GM12878 (cell line): ENCODE measurements around the gene PAXX.

Experiments
- CHD2 ChIP-seq: IDR thresholded peaks from 2 replicates; pipeline ENCODE4 v1.6.1; 2011; ENCODE audit warnings: low read depth, low read length, improper control_type of control experiment, borderline replicate concordance
- FOS ChIP-seq: IDR thresholded peaks from 3 replicates; pipeline ENCODE4 v1.6.1; 2011; ENCODE audit warnings: borderline replicate concordance; ENCODE audit not compliant: insufficient read length; ENCODE audit errors: extremely low read depth
- FOXM1 ChIP-seq: IDR thresholded peaks from 2 replicates; pipeline ENCODE4 v1.6.1; 2012; ENCODE audit warnings: low read depth, mild to moderate bottlenecking, inconsistent platforms, low read length, moderate library complexity
- JUND ChIP-seq: IDR thresholded peaks from 2 replicates; pipeline ENCODE4 v1.6.1; 2012; ENCODE audit warnings: low read depth, mild to moderate bottlenecking, low read length, improper control_type of control experiment, moderate library complexity
- POLR2A ChIP-seq: IDR thresholded peaks from 2 replicates; pipeline ENCODE4 v1.6.1; 2011; ENCODE audit warnings: low read depth, mild to moderate bottlenecking, low read length
- SREBF1 ChIP-seq: IDR thresholded peaks from 2 replicates; pipeline ENCODE4 v1.6.1; 2012; ENCODE audit warnings: mild to moderate bottlenecking, low read length
- YBX1 ChIP-seq: fragments of 450-650 bp; IDR thresholded peaks from 2 replicates; pipeline ENCODE4 v1.6.1; 2016; ENCODE audit warnings: antibody characterized with exemption
- ZNF384 ChIP-seq: IDR thresholded peaks from 2 replicates; pipeline ENCODE4 v1.6.1; 2012; ENCODE audit warnings: low read depth, mild to moderate bottlenecking, low read length, improper control_type of control experiment, borderline replicate concordance
- TF ChIP-seq, protein P1 (sequence below): IDR thresholded peaks from 2 replicates; pipeline ENCODE4 v1.6.1; 2011; ENCODE audit warnings: mild to moderate bottlenecking, low read depth, low read length, moderate library complexity; ENCODE audit not compliant: insufficient replicate concordance
- TF ChIP-seq, protein P2 (sequence below), 3 experiments: IDR thresholded peaks in 2 of 3; conservative IDR thresholded peaks in 1 of 3; 2 replicates each; pipeline ENCODE4 v1.5.1; 2011; ENCODE audit warnings: low read depth in 3 of 3, low read length in 3 of 3, mild to moderate bottlenecking in 3 of 3, control low read depth in 2 of 3, moderate library complexity in 2 of 3, inconsistent platforms in 1 of 3, mixed read lengths in 1 of 3; ENCODE audit not compliant: control insufficient read depth in 2 of 3, insufficient read depth in 1 of 3; ENCODE audit errors: extremely low read depth in 1 of 3
- TF ChIP-seq, protein P3 (sequence below): fragments of 450-650 bp; IDR thresholded peaks from 2 replicates; pipeline ENCODE4 v1.6.1; 2017; ENCODE audit warnings: mild to moderate bottlenecking, low read depth, inconsistent platforms; ENCODE audit not compliant: poor library complexity, severe bottlenecking
- TF ChIP-seq, protein P4 (sequence below): IDR thresholded peaks from 2 replicates; pipeline ENCODE4 v1.6.1; 2011; ENCODE audit warnings: low read depth, low read length, improper control_type of control experiment, borderline replicate concordance
- TF ChIP-seq, protein P5 (sequence below): IDR thresholded peaks from 2 replicates; pipeline ENCODE4 v1.6.1; 2012; ENCODE audit warnings: low read depth, low read length, improper control_type of control experiment
- TF ChIP-seq, protein P6 (sequence below): fragments of 450-650 bp; formaldehyde crosslinking; IDR thresholded peaks from 2 replicates; pipeline ENCODE4 v1.5.0; 2022; ENCODE audit warnings: mild to moderate bottlenecking, missing genetic modification characterization

DNA sequence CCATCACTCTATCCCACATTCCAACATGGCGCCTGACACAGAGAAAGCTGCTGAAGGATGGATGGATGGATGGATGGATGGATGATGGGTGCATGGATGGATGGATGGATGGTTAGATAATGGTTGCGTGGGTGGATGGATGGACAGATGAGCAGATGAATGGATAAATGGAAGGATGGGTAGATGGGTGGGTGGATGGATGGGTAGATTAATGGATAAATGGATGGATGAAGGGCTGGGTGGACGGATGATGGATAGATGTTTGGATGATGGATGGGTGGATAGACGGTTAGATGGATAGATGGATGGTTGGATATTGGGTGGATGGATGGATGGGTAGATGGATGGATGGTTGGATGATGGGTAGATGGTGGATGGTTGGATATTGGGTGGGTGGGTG is 35.6 kb upstream of the PAXX start:
- TF ChIP-seq POLR2A (no peak), FOXM1 (no peak), SREBF1 (no peak), FOS (no peak), YBX1 (no peak), JUND (no peak), CHD2 (no peak), ZNF384 (no peak)
- TF ChIP-seq, protein P1, sequence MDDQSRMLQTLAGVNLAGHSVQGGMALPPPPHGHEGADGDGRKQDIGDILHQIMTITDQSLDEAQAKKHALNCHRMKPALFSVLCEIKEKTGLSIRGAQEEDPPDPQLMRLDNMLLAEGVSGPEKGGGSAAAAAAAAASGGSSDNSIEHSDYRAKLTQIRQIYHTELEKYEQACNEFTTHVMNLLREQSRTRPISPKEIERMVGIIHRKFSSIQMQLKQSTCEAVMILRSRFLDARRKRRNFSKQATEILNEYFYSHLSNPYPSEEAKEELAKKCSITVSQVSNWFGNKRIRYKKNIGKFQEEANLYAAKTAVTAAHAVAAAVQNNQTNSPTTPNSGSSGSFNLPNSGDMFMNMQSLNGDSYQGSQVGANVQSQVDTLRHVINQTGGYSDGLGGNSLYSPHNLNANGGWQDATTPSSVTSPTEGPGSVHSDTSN, result no peak
- TF ChIP-seq, protein P2, sequence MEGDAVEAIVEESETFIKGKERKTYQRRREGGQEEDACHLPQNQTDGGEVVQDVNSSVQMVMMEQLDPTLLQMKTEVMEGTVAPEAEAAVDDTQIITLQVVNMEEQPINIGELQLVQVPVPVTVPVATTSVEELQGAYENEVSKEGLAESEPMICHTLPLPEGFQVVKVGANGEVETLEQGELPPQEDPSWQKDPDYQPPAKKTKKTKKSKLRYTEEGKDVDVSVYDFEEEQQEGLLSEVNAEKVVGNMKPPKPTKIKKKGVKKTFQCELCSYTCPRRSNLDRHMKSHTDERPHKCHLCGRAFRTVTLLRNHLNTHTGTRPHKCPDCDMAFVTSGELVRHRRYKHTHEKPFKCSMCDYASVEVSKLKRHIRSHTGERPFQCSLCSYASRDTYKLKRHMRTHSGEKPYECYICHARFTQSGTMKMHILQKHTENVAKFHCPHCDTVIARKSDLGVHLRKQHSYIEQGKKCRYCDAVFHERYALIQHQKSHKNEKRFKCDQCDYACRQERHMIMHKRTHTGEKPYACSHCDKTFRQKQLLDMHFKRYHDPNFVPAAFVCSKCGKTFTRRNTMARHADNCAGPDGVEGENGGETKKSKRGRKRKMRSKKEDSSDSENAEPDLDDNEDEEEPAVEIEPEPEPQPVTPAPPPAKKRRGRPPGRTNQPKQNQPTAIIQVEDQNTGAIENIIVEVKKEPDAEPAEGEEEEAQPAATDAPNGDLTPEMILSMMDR (IDR thresholded peaks at IDR 0.05 in 2 of 3, conservative IDR thresholded peaks at IDR 0.05 in 1 of 3; ENCODE audit: control insufficient read depth in 2 of 3, extremely low read depth in 1 of 3, insufficient read depth in 1 of 3, low read depth in 3 of 3, low read length in 3 of 3), result no peak
- TF ChIP-seq, protein P3, sequence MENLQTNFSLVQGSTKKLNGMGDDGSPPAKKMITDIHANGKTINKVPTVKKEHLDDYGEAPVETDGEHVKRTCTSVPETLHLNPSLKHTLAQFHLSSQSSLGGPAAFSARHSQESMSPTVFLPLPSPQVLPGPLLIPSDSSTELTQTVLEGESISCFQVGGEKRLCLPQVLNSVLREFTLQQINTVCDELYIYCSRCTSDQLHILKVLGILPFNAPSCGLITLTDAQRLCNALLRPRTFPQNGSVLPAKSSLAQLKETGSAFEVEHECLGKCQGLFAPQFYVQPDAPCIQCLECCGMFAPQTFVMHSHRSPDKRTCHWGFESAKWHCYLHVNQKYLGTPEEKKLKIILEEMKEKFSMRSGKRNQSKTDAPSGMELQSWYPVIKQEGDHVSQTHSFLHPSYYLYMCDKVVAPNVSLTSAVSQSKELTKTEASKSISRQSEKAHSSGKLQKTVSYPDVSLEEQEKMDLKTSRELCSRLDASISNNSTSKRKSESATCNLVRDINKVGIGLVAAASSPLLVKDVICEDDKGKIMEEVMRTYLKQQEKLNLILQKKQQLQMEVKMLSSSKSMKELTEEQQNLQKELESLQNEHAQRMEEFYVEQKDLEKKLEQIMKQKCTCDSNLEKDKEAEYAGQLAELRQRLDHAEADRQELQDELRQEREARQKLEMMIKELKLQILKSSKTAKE, result no peak
- TF ChIP-seq, protein P4, sequence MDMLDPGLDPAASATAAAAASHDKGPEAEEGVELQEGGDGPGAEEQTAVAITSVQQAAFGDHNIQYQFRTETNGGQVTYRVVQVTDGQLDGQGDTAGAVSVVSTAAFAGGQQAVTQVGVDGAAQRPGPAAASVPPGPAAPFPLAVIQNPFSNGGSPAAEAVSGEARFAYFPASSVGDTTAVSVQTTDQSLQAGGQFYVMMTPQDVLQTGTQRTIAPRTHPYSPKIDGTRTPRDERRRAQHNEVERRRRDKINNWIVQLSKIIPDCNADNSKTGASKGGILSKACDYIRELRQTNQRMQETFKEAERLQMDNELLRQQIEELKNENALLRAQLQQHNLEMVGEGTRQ, result no peak
- TF ChIP-seq, protein P5, sequence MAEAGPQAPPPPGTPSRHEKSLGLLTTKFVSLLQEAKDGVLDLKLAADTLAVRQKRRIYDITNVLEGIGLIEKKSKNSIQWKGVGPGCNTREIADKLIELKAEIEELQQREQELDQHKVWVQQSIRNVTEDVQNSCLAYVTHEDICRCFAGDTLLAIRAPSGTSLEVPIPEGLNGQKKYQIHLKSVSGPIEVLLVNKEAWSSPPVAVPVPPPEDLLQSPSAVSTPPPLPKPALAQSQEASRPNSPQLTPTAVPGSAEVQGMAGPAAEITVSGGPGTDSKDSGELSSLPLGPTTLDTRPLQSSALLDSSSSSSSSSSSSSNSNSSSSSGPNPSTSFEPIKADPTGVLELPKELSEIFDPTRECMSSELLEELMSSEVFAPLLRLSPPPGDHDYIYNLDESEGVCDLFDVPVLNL, result no peak
- TF ChIP-seq, protein P6, sequence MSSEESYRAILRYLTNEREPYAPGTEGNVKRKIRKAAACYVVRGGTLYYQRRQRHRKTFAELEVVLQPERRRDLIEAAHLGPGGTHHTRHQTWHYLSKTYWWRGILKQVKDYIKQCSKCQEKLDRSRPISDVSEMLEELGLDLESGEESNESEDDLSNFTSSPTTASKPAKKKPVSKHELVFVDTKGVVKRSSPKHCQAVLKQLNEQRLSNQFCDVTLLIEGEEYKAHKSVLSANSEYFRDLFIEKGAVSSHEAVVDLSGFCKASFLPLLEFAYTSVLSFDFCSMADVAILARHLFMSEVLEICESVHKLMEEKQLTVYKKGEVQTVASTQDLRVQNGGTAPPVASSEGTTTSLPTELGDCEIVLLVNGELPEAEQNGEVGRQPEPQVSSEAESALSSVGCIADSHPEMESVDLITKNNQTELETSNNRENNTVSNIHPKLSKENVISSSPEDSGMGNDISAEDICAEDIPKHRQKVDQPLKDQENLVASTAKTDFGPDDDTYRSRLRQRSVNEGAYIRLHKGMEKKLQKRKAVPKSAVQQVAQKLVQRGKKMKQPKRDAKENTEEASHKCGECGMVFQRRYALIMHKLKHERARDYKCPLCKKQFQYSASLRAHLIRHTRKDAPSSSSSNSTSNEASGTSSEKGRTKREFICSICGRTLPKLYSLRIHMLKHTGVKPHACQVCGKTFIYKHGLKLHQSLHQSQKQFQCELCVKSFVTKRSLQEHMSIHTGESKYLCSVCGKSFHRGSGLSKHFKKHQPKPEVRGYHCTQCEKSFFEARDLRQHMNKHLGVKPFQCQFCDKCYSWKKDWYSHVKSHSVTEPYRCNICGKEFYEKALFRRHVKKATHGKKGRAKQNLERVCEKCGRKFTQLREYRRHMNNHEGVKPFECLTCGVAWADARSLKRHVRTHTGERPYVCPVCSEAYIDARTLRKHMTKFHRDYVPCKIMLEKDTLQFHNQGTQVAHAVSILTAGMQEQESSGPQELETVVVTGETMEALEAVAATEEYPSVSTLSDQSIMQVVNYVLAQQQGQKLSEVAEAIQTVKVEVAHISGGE (CRISPR knock-in tag), result no peak
